ENCODE data around the gene NHLH1. TPM values are rescaled to one million over a fixed set of nuclear protein-coding genes. Genes with fewer than 3 reads are reported as not detected.
A peak's percentile ranks its signal among the peaks of the same experiment; 100 is the strongest.

NHLH1 gene
- total and polyA plus RNA-seq, 4 donors, result 0.08 TPM; not detected in 3

DNA sequence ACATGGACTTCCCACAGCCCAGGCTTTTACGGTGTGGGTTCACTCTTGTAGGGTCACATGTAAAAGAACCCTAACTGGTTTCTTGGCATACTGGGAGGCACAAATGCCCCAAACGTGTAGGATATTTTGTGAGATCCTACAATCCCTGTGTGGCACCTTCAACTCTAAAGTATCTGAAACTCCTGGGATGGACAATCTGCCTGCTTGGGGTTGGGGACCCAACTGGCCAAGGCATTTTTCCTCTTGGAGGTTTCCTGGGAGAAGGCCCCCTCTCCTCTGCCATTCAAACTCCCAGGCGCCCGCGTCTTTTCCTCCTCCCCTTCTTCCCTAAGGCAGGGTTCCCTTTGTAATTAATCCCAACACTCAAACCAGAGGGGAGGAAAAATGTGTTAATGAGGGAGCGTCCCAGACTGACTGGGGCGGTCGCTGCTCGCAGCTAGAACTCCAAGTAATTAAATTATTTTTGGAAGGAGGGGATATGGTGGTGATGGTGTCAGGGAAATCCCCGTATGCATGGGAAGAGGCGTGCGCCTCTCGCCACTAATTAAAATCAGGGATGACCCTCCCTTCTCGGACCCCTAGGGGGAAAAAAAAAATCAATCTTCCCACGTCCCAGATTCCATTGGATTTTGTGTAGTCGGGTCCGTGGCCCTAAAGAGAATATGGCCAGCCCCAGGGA, 32.8 kb downstream of the NHLH1 start:
- H3K36me3 ChIP-seq (ENCODE audit: control insufficient read depth in 4 of 4, insufficient read depth in 3 of 4, low read depth in 1 of 4, low read length in 3 of 4), result no peaks in the 10 kb centered on the region
- no peak overlapping the region for H3K27ac ChIP-seq (ENCODE audit: low read depth in 1 of 2, low read length in 2 of 2)
- TF ChIP-seq RAD21 (IDR thresholded peaks at IDR 0.05), result no peak
- TF ChIP-seq EGR1 (IDR thresholded peaks at IDR 0.05; ENCODE audit: low read depth in 2 of 2), result no peak
- TF ChIP-seq TAF1 (conservative IDR thresholded peaks at IDR 0.05), result no peak
- TF ChIP-seq JUND (IDR thresholded peaks at IDR 0.05), result no peak
- no peak for TF ChIP-seq HNF4G (IDR thresholded peaks at IDR 0.05)
- TF ChIP-seq, protein P1, sequence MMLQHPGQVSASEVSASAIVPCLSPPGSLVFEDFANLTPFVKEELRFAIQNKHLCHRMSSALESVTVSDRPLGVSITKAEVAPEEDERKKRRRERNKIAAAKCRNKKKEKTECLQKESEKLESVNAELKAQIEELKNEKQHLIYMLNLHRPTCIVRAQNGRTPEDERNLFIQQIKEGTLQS (IDR thresholded peaks at IDR 0.05), result no peak
- TF ChIP-seq GABPA (IDR thresholded peaks at IDR 0.05 in 1 of 2, conservative IDR thresholded peaks at IDR 0.05 in 1 of 2), result no peak
- TF ChIP-seq YY1 (IDR thresholded peaks at IDR 0.05), result no peak
- TF ChIP-seq, protein P2, sequence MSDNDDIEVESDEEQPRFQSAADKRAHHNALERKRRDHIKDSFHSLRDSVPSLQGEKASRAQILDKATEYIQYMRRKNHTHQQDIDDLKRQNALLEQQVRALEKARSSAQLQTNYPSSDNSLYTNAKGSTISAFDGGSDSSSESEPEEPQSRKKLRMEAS (IDR thresholded peaks at IDR 0.05), result no peak
- TF ChIP-seq, protein P3, sequence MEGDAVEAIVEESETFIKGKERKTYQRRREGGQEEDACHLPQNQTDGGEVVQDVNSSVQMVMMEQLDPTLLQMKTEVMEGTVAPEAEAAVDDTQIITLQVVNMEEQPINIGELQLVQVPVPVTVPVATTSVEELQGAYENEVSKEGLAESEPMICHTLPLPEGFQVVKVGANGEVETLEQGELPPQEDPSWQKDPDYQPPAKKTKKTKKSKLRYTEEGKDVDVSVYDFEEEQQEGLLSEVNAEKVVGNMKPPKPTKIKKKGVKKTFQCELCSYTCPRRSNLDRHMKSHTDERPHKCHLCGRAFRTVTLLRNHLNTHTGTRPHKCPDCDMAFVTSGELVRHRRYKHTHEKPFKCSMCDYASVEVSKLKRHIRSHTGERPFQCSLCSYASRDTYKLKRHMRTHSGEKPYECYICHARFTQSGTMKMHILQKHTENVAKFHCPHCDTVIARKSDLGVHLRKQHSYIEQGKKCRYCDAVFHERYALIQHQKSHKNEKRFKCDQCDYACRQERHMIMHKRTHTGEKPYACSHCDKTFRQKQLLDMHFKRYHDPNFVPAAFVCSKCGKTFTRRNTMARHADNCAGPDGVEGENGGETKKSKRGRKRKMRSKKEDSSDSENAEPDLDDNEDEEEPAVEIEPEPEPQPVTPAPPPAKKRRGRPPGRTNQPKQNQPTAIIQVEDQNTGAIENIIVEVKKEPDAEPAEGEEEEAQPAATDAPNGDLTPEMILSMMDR (IDR thresholded peaks at IDR 0.05; ENCODE audit: low read depth, low read length, missing input control), result no peak
- no peak for TF ChIP-seq FOXA2 (IDR thresholded peaks at IDR 0.05)
- TF ChIP-seq HNF4A (conservative IDR thresholded peaks at IDR 0.05), result no peak
- no peak for TF ChIP-seq RXRA (IDR thresholded peaks at IDR 0.05)
- no peak for TF ChIP-seq NR2F2 (IDR thresholded peaks at IDR 0.05)
- WGBS, result 66% methylated on average over 17 of the region's 17 CpGs
- H3K9ac ChIP-seq (ENCODE audit: low read depth in 1 of 2, low read length in 2 of 2), result no peak overlapping the region
- no peak for DNase-seq (ENCODE audit: low spot score)
- H3K27me3 ChIP-seq (ENCODE audit: control insufficient read depth in 4 of 4, insufficient read depth in 4 of 4, low read length in 3 of 4), result peaks cover 0 to 7% (median 3%) of the 10 kb centered on the region in 4 donors
- no peaks in the 10 kb centered on the region for H3K9me3 ChIP-seq (ENCODE audit: control insufficient read depth in 4 of 4, low read length in 3 of 4)
- peak overlapping the region in 1 of 3 donors; percentile 43 for H3K4me3 ChIP-seq (ENCODE audit: low read depth in 1 of 3, low read length in 3 of 3)
- peaks cover 0 to 5% (median 0%) of the 10 kb centered on the region in 4 donors for H3K4me1 ChIP-seq (ENCODE audit: control insufficient read depth in 4 of 4, insufficient read depth in 4 of 4, low read length in 3 of 4)

DNA sequence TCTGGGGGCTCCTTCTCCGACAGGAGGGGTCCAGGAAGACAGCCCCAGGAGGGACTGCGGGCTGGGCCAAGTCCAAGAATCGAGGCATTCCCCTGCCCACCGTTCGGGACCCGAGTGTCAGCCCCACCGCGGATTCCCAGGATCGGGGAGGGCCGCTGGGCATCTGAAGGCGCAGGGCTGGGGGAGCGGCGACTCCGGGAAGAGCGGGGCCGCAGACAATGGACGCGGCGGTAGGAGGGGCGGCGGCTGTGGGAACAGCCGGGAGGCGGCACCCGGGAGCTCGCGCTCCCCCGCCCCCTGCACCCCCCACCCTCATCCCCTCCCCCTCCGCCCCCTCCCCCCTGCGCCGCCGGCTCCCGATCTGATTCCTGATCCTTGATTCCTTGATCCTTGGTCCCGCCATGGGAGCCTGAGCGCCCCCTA, 33.4 kb downstream of the NHLH1 start, which contains the start of gene VANGL2:
Gene VANGL2 (plus strand): TSS at position 342 of the 423 bp plus-strand sequence. CDS start 15,274 bp downstream, outside the sequence.
- Histone ChIP-seq H3K4me1 (ENCODE audit: control insufficient read depth in 4 of 4, insufficient read depth in 4 of 4, low read length in 3 of 4) (peaks cover 0 to 5% (median 0%) of the 10 kb centered on the region in 4 donors), H3K27me3 (ENCODE audit: control insufficient read depth in 4 of 4, insufficient read depth in 4 of 4, low read length in 3 of 4) (peaks cover 0 to 7% (median 3%) of the 10 kb centered on the region in 4 donors), H3K36me3 (ENCODE audit: control insufficient read depth in 4 of 4, insufficient read depth in 3 of 4, low read depth in 1 of 4, low read length in 3 of 4) (no peaks in the 10 kb centered on the region), H3K4me3 (ENCODE audit: low read depth in 1 of 3, low read length in 3 of 3) (peak within 1 kb of the TSS in 1 of 3 donors; percentile 43), H3K9ac (ENCODE audit: low read depth in 1 of 2, low read length in 2 of 2) (no peak within 1 kb of the TSS), H3K27ac (ENCODE audit: low read depth in 1 of 2, low read length in 2 of 2) (no peak within 1 kb of the TSS), H3K9me3 (ENCODE audit: control insufficient read depth in 4 of 4, low read length in 3 of 4) (no peaks in the 10 kb centered on the region)
- 5% methylated on average over 33 of the region's 34 CpGs for WGBS
- DNase-seq (ENCODE audit: low spot score), result peak; percentile 74
- TF ChIP-seq FOXA1 (IDR thresholded peaks at IDR 0.05), result no peak
- TF ChIP-seq, protein P3 (IDR thresholded peaks at IDR 0.05; ENCODE audit: low read depth, low read length, missing input control), result no peak
- TF ChIP-seq RXRA (IDR thresholded peaks at IDR 0.05), result no peak
- TF ChIP-seq, protein P1 (IDR thresholded peaks at IDR 0.05), result no peak
- TF ChIP-seq YY1 (IDR thresholded peaks at IDR 0.05), result no peak
- TF ChIP-seq FOXA2 (IDR thresholded peaks at IDR 0.05), result no peak
- no peak for TF ChIP-seq NR2F2 (IDR thresholded peaks at IDR 0.05)
- no peak for TF ChIP-seq HNF4G (IDR thresholded peaks at IDR 0.05)
- TF ChIP-seq EGR1 (IDR thresholded peaks at IDR 0.05; ENCODE audit: low read depth in 2 of 2), result no peak
- no peak for TF ChIP-seq SP1 (IDR thresholded peaks at IDR 0.05)
- no peak for TF ChIP-seq TAF1 (conservative IDR thresholded peaks at IDR 0.05)
- TF ChIP-seq, protein P4, sequence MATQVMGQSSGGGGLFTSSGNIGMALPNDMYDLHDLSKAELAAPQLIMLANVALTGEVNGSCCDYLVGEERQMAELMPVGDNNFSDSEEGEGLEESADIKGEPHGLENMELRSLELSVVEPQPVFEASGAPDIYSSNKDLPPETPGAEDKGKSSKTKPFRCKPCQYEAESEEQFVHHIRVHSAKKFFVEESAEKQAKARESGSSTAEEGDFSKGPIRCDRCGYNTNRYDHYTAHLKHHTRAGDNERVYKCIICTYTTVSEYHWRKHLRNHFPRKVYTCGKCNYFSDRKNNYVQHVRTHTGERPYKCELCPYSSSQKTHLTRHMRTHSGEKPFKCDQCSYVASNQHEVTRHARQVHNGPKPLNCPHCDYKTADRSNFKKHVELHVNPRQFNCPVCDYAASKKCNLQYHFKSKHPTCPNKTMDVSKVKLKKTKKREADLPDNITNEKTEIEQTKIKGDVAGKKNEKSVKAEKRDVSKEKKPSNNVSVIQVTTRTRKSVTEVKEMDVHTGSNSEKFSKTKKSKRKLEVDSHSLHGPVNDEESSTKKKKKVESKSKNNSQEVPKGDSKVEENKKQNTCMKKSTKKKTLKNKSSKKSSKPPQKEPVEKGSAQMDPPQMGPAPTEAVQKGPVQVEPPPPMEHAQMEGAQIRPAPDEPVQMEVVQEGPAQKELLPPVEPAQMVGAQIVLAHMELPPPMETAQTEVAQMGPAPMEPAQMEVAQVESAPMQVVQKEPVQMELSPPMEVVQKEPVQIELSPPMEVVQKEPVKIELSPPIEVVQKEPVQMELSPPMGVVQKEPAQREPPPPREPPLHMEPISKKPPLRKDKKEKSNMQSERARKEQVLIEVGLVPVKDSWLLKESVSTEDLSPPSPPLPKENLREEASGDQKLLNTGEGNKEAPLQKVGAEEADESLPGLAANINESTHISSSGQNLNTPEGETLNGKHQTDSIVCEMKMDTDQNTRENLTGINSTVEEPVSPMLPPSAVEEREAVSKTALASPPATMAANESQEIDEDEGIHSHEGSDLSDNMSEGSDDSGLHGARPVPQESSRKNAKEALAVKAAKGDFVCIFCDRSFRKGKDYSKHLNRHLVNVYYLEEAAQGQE (IDR thresholded peaks at IDR 0.05), result no peak

Measured in liver (tissue), 9 donors.